Pancreas (tissue), 10 donors: Measurements from ENCODE around the gene DLGAP4. TPM values are rescaled to one million over a fixed set of nuclear protein-coding genes. Genes with fewer than 3 reads are reported as not detected.
A peak's percentile ranks its signal among the peaks of the same experiment; 100 is the strongest.

ENCODE experiments used
- ATAC-seq, 4 donors: fragments of 200-7000 bp; cut with Tn5 transposase; one replicate each; pipeline versions ENCODE4 v1.8.0 to v1.9.1; 2020; ENCODE audit warnings: mild to moderate bottlenecking in 4 of 4, moderate library complexity in 4 of 4
- DNase-seq, 6 donors: peaks; one replicate each; pipeline ENCODE4 v3.0.0-alpha.2; 2020
- FAIRE-seq: peaks from 2 replicates; lab custom pipeline; 2012; peaks lifted over from hg19 to GRCh38; lab: Jason Lieb, UNC
- H3K27ac ChIP-seq, 4 donors: fragments of 200-600 bp; sonication (generic); 1 replicate in 3 of 4; 2 replicates in 1 of 4; pipeline versions ENCODE4 v1.5.0 to v1.8.0; 2020
- H3K27me3 ChIP-seq, 4 donors: fragments of 200-600 bp; one replicate each; pipeline ENCODE4 v1.8.0; 2021
- H3K36me3 ChIP-seq, 3 donors: fragments of 200-600 bp; sonication (generic) in 1 of 3; one replicate each; pipeline versions ENCODE4 v1.5.0 to v1.8.0; 2020 to 2021
- H3K4me1 ChIP-seq, 3 donors: fragments of 200-600 bp; one replicate each; pipeline ENCODE4 v1.8.0; 2021
- H3K4me3 ChIP-seq, 4 donors: fragments of 200-600 bp; sonication (generic) in 2 of 4; one replicate each; pipeline versions ENCODE4 v1.5.0 to v1.8.0; 2020 to 2021
- H3K9me3 ChIP-seq, 4 donors: fragments of 200-600 bp; one replicate each; pipeline ENCODE4 v1.8.0; 2021
- WGBS, 2 donors: extraction: QIAGEN DNeasy Blood & Tissue Kit; methylation state at CpG; one replicate each; pipeline ENCODE4 v1.1.7; 2013; 5-methylcytosine and 5-hydroxymethylcytosine counted together
- intact Hi-C, 3 donors: fragments of 100-400 bp; cut with DNase I; formaldehyde crosslinking; loops; one replicate each; pipeline versions ENCODE4 v1.11.1 to v1.14.2; 2022
- polyA plus RNA-seq, 2 donors: library from polyadenylated mRNA; stranded (reverse); fragments of 200-250 nt; gene quantifications; one replicate each; pipeline ENCODE4 v1.2.3, GENCODE V29; 2013
- total RNA-seq, 6 donors: library from RNA; stranded (reverse); fragmentation: NEBNext Ultra II Directional in 4 of 6; extraction: Animal tissue kit (Norgen Biotek cat#: 25700) in 4 of 6; gene quantifications; one replicate each; pipeline versions ENCODE4 v1.2.1 to v1.2.4, GENCODE V29; 2021 to 2023
- TF ChIP-seq, protein P1 (sequence below), 4 donors: fragments of 200-600 bp; sonication (generic) in 3 of 4; IDR thresholded peaks; one replicate each; pipeline versions ENCODE4 v1.5.0 to v1.8.0; 2021; ENCODE audit warnings: antibody characterized with exemption in 4 of 4
- donor health status: healthy with polysubstance abuse.
- donor health status: DM: no; HTN: no; CAD: no; lungs with moderate emphysema.
- donor health status: DM: no; HTN: no; CAD: no.
- donor health status: control.
- donor health status: control.
- donor health status: Bipolar disorder and iron deficiency.
- donor health status: DM: yes; HTN: yes; CAD: no.
- donor health status: DM: no; HTN: no; CAD: no.
- donor health status: DM: no; HTN: no; CAD: no.
- donor health status: DM: yes; HTN: yes; CAD: no.

Gene DLGAP4
- total and polyA plus RNA-seq, 8 donors: 28.6 to 49.5 (median 42.6) TPM

DNA sequence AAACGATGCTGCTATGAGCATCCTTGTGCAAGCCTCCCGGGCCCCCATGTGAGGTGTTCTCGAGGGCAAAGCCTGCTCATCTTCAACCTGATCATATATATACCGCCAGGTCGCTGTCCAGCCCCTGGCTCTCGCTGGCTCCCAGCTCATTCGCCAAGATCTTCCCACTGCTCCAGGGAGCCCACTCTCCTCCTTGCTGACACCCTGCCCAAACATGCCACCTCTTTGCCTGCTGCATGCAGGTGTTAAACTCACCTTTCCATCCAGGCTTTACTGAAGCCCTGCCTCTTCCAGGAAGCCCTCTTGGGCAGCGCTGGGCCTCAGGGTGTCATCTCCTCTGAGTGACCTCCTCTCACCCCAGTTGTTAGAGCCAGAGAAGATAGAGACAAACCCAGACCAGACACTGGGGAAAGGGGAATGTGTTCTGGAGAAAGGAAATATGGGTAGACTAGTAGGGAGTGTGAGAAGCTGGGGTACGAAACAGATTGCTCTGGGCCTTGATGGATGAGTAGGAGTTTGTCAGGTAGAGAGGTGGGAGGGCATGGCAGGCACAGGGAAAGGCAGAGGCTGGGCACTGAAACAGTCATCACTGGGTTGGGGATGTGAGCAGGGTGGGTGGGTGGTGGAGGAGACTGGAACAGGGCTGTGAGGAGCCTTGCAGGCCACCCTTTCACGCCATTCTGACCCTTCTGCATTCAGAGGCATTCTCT, 1.2 kb upstream of the DLGAP4 start:
- DNase-seq (no peak), ATAC-seq (no peak), FAIRE-seq (no peak)
- no peak overlapping the region for H3K4me3 ChIP-seq
- no peak overlapping the region for H3K27ac ChIP-seq
- 44 to 50% methylated on average over 10 of the region's 10 CpGs for WGBS, 2 donors
- no peaks in the 10 kb centered on the region for H3K36me3 ChIP-seq
- intact Hi-C loops: no loop called here
- peaks cover 0 to 3% (median 0%) of the 10 kb centered on the region in 4 donors for H3K27me3 ChIP-seq
- TF ChIP-seq, protein P1, sequence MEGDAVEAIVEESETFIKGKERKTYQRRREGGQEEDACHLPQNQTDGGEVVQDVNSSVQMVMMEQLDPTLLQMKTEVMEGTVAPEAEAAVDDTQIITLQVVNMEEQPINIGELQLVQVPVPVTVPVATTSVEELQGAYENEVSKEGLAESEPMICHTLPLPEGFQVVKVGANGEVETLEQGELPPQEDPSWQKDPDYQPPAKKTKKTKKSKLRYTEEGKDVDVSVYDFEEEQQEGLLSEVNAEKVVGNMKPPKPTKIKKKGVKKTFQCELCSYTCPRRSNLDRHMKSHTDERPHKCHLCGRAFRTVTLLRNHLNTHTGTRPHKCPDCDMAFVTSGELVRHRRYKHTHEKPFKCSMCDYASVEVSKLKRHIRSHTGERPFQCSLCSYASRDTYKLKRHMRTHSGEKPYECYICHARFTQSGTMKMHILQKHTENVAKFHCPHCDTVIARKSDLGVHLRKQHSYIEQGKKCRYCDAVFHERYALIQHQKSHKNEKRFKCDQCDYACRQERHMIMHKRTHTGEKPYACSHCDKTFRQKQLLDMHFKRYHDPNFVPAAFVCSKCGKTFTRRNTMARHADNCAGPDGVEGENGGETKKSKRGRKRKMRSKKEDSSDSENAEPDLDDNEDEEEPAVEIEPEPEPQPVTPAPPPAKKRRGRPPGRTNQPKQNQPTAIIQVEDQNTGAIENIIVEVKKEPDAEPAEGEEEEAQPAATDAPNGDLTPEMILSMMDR (IDR thresholded peaks at IDR 0.05): no peak
- no peaks in the 10 kb centered on the region for H3K9me3 ChIP-seq
- H3K4me1 ChIP-seq: peaks cover 0 to 5% (median 3%) of the 10 kb centered on the region in 3 donors

DNA sequence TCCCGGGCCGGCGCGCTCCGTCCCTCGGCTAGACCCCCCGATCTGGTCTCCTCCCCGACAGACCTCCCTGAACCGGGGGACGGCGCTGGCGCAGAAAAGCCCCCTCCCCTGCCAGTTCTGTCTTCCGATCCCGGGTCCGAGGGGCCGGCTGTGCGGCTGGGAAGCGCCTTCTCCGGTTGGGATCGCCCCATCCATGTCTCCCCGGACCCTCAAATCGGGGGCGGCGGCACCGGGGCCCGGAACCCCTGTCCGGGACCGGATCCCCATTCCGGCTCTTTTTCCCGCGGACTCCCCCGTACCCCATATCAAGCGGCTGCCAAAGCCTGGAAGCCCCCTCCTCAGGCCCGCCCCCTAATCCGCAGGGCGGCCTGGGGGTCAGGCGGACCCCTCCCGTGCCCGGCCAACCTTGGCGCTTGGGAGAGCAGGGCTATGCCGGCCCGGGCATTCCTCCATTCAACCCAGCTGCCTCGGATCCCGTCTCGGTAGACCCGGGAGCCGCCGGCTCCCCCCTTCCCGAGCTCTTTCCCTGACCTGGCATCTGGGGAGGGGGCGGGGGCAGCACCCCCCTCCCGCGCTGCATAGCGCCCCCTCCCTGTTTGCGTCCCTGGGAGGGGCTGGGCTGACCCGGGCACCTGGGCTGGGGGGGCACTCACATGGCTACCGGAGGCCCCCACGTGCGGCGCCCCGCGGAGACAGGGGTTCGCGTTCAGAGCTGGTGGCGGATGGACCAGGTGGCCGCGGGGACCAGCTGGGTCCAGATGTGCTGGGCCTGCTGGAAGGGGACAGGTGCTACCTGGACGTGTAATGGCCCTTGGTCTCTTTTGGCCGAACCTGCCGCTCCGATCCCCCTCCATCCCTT, 643 bp downstream of the DLGAP4 start:
- intact Hi-C loops: no loop called here
- peak in 2 of 4 donors; percentile 56 to 63 for ATAC-seq
- H3K27me3 ChIP-seq: peaks cover 0 to 3% (median 0%) of the 10 kb centered on the region in 4 donors
- peak in 1 of 6 donors; percentile 32 for DNase-seq
- H3K4me1 ChIP-seq: peaks cover 0 to 5% (median 3%) of the 10 kb centered on the region in 3 donors
- TF ChIP-seq, protein P1 (IDR thresholded peaks at IDR 0.05): no peak
- H3K36me3 ChIP-seq: no peaks in the 10 kb centered on the region
- H3K27ac ChIP-seq: no peak overlapping the region
- WGBS, 2 donors: 6 to 9% methylated on average over 40 to 70 of the region's 70 CpGs
- peak overlapping the region in 3 of 4 donors; percentile 21 to 48 (median 42) for H3K4me3 ChIP-seq
- no peak for FAIRE-seq
- no peaks in the 10 kb centered on the region for H3K9me3 ChIP-seq

DNA sequence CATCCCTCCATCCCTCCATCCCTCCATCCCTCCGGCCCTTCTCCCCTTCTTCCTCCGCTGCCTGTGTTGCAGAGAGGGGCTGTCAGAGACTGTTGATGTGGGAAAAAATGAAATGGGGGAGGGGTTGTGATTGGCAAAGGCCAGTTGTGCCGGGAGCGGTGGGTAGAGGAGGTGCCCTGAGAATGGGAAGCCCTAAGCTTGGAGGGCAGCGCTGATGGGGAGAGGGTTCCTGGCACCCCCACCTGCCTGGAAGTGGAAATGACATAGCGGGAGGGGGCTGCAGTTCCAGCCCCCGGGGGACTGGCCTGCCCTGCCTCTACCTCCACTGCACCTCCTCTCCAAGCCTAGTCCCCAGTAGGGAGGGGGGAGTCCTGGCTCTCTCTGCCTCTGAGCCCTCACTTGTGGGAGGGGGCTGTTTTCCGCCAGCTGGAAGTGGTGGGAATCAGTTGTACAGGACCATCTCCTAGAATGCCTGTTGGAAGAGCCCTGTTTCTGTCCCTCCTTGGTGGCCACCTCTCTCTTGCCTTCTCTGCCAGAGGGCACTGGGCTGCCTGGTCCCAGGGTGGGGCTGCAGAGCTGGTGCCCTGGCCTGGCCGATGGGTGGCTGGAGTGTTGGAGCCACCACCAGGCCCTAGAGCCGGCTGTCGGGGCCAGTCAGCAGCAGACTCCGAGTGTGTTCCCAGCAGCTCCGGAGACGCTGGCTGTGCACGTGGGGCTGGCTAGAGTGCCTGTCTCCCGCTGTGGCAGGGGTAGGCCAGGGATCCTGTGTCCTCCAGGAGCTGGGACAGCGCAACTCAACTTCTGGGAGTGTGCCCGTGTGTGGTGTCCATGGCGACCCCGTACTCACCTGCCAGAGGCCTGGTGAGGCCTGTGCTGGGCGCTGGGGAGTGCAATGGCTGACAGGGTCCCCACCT, 1.5 kb downstream of the DLGAP4 start:
- WGBS, 2 donors: 64 to 67% methylated on average over 20 to 21 of the region's 21 CpGs
- H3K27me3 ChIP-seq: peaks cover 0 to 3% (median 0%) of the 10 kb centered on the region in 4 donors

DNA sequence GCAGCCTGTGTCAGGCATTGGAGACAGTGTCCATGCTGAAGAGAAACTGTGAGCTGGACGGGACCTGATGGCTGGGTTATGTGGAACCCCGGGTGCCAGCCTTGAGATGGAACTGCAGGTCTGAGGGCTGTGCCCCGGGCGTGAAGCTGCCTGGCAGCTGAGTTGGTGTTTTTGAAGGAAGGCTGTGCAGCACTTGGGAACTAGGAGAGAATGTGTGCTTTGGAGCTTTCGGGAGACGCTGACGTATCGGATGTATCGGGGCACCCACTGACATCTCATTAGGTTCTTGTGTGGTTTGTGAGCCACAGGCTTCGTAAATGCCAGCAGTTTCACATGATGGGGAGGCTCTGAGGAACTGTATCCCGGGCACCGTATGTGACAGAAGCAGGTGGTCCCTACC, 2.2 kb downstream of the DLGAP4 start:
- no peaks in the 10 kb centered on the region for H3K9me3 ChIP-seq
- DNase-seq (no peak), ATAC-seq (no peak), FAIRE-seq (no peak)
- TF ChIP-seq, protein P1 (IDR thresholded peaks at IDR 0.05): no peak
- peaks cover 0 to 3% (median 0%) of the 10 kb centered on the region in 4 donors for H3K27me3 ChIP-seq
- no peak overlapping the region for H3K27ac ChIP-seq
- 87 to 90% methylated on average over 12 of the region's 12 CpGs for WGBS, 2 donors
- no peak overlapping the region for H3K4me3 ChIP-seq
- intact Hi-C loops: no loop called here
- H3K4me1 ChIP-seq: peaks cover 0 to 5% (median 3%) of the 10 kb centered on the region in 3 donors
- H3K36me3 ChIP-seq: no peaks in the 10 kb centered on the region

More for the DNA sequence above, 1.5 kb downstream of the DLGAP4 start:
- no peak for FAIRE-seq
- Histone ChIP-seq H3K27ac (no peak overlapping the region), H3K4me3 (no peak overlapping the region), H3K9me3 (no peaks in the 10 kb centered on the region), H3K4me1 (peaks cover 0 to 5% (median 3%) of the 10 kb centered on the region in 3 donors), H3K36me3 (no peaks in the 10 kb centered on the region)
- TF ChIP-seq, protein P1 (IDR thresholded peaks at IDR 0.05): no peak
- DNase-seq: no peak
- intact Hi-C loops: no loop called here
- ATAC-seq: no peak
